ENCODE data around the gene PLK2.
A peak's percentile ranks its signal among the peaks of the same experiment; 100 is the strongest.

PLK2 gene

DNA sequence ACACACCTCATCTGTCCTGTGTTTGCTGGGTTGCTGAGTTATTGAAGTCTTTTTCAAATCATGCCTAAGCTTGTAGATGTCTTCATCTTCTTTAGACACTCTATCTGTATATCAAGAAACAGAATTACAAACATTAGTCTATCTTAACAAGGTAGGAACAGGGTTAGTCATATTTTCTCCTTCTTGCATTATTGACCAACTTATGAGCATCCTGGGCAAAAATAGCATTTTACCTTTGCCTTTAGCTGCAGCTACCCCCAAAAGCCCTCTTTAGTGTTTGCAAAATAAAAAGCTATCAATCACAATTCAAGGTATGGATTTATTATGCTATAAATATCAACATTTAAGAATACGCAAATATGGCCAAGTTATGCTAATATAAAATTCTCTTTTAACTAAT lies 3.4 kb downstream of the PLK2 start:
- H2BK120ac ChIP-seq (ENCODE audit: insufficient read depth, low read length, poor library complexity): no peak overlapping the region
- no CpG with 5 or more reads among the region's 1 CpG for WGBS (ENCODE audit: extremely low coverage, insufficient coverage, insufficient read length)
- H3K79me2 ChIP-seq (ENCODE audit: control insufficient read depth, insufficient read depth, low read length, poor library complexity): peaks cover 12% of the 10 kb centered on the region
- H2AFZ ChIP-seq (ENCODE audit: insufficient read depth, low read length, poor library complexity): no peak overlapping the region
- H3K4ac ChIP-seq (ENCODE audit: low read depth, low read length): no peak overlapping the region
- H3K27ac ChIP-seq (ENCODE audit: low read depth, low read length): no peak overlapping the region
- H3K9ac ChIP-seq (ENCODE audit: low read length): no peak overlapping the region
- H3K23ac ChIP-seq (ENCODE audit: low read length): no peak overlapping the region
- no peak overlapping the region for H2AK5ac ChIP-seq (ENCODE audit: low read length)
- H4K12ac ChIP-seq (ENCODE audit: low read depth, low read length): no peak overlapping the region
- no peak overlapping the region for H3K4me2 ChIP-seq (ENCODE audit: low read length)
- DNase-seq: no peak
- H4K91ac ChIP-seq (ENCODE audit: low read depth, low read length): no peak overlapping the region
- H2BK12ac ChIP-seq (ENCODE audit: low read length): no peak overlapping the region
- H3K18ac ChIP-seq (ENCODE audit: low read length): no peak overlapping the region
- no peak overlapping the region for H3K14ac ChIP-seq (ENCODE audit: low read length)
- H3K4me1 ChIP-seq (ENCODE audit: control insufficient read depth in 1 of 2, insufficient read depth in 2 of 2, low read length in 2 of 2): peaks cover 2 to 7% of the 10 kb centered on the region in 2 experiments
- no peaks in the 10 kb centered on the region for H3K9me3 ChIP-seq (ENCODE audit: insufficient read depth, low read depth, low read length)
- H2BK5ac ChIP-seq (ENCODE audit: low read depth, low read length, poor library complexity): no peak overlapping the region
- peaks cover 14% of the 10 kb centered on the region for H3K79me1 ChIP-seq (ENCODE audit: low read length)
- H3K4me3 ChIP-seq (ENCODE audit: low read depth, low read length): no peak overlapping the region
- H3K27me3 ChIP-seq (ENCODE audit: insufficient read depth, low read length): no peaks in the 10 kb centered on the region
- no peak overlapping the region for H4K8ac ChIP-seq (ENCODE audit: low read depth, low read length)
- peaks cover 5 to 26% of the 10 kb centered on the region in 2 experiments for H3K36me3 ChIP-seq (ENCODE audit: control insufficient read depth in 1 of 2, insufficient read depth in 2 of 2, low read length in 2 of 2)

DNA sequence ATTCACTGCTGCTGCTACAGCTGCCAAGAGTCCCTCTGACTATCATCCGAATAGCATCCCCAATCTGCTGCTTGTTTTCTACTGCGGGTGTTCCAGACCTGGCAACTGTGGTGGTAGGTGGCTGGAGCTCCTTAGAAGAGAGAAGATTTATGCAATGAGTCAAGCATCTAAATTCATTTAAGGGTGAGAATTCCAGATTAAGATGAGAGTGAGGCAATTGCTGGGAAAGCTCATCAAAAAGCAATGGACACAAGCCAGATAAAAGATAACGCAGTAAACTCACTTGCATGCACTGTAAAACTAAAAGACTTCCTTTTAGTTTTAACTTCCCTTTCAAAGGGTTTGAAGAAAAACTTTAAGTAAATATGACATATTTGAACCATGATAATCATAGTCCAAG lies 3.9 kb downstream of the PLK2 start:
- Histone ChIP-seq H3K23ac (ENCODE audit: low read length) (no peak overlapping the region), H2AK5ac (ENCODE audit: low read length) (no peak overlapping the region), H3K27ac (ENCODE audit: low read depth, low read length) (no peak overlapping the region), H4K12ac (ENCODE audit: low read depth, low read length) (no peak overlapping the region), H2AFZ (ENCODE audit: insufficient read depth, low read length, poor library complexity) (no peak overlapping the region), H3K36me3 (ENCODE audit: control insufficient read depth in 1 of 2, insufficient read depth in 2 of 2, low read length in 2 of 2) (peaks cover 5 to 26% of the 10 kb centered on the region in 2 experiments), H2BK12ac (ENCODE audit: low read length) (no peak overlapping the region), H3K4me3 (ENCODE audit: low read depth, low read length) (no peak overlapping the region), H2BK5ac (ENCODE audit: low read depth, low read length, poor library complexity) (no peak overlapping the region), H3K9ac (ENCODE audit: low read length) (no peak overlapping the region), H3K14ac (ENCODE audit: low read length) (no peak overlapping the region), H3K79me1 (ENCODE audit: low read length) (peaks cover 14% of the 10 kb centered on the region), H3K4me1 (ENCODE audit: control insufficient read depth in 1 of 2, insufficient read depth in 2 of 2, low read length in 2 of 2) (peaks cover 2 to 7% of the 10 kb centered on the region in 2 experiments), H3K4me2 (ENCODE audit: low read length) (peak overlapping the region; percentile 34), H3K9me3 (ENCODE audit: insufficient read depth, low read depth, low read length) (no peaks in the 10 kb centered on the region), H4K8ac (ENCODE audit: low read depth, low read length) (no peak overlapping the region), H3K4ac (ENCODE audit: low read depth, low read length) (no peak overlapping the region), H2BK120ac (ENCODE audit: insufficient read depth, low read length, poor library complexity) (no peak overlapping the region), H3K27me3 (ENCODE audit: insufficient read depth, low read length) (no peaks in the 10 kb centered on the region), H4K91ac (ENCODE audit: low read depth, low read length) (no peak overlapping the region), H3K18ac (ENCODE audit: low read length) (no peak overlapping the region), H3K79me2 (ENCODE audit: control insufficient read depth, insufficient read depth, low read length, poor library complexity) (peaks cover 12% of the 10 kb centered on the region)
- no CpG with 5 or more reads among the region's 3 CpGs for WGBS (ENCODE audit: extremely low coverage, insufficient coverage, insufficient read length)
- DNase-seq: peak in 1 of 2 donors; percentile 22

DNA sequence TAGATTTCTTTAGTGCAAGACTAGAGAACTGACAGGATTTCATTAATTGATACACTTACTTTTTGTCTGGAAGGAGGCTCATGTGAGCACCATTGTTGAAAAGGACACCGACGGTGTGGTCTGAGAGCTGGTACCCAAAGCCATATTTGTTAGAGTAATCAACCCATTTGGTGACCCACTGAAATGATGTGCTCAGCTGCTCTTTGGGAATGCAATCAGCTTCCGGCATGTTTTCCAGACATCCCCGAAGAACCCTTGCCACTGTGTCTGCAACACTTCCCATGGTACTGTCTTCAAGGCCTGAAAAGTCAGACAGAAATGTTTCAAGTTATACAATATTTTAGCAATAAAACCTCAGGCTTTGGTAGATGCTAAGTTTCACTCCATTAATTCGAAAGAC lies 4.4 kb downstream of the PLK2 start:
- no peaks in the 10 kb centered on the region for H3K9me3 ChIP-seq (ENCODE audit: insufficient read depth, low read depth, low read length)
- no peak overlapping the region for H2AFZ ChIP-seq (ENCODE audit: insufficient read depth, low read length, poor library complexity)
- H3K4me2 ChIP-seq (ENCODE audit: low read length): no peak overlapping the region
- no peak overlapping the region for H4K8ac ChIP-seq (ENCODE audit: low read depth, low read length)
- WGBS (ENCODE audit: extremely low coverage, insufficient coverage, insufficient read length): no CpG with 5 or more reads among the region's 5 CpGs
- H3K4me3 ChIP-seq (ENCODE audit: low read depth, low read length): no peak overlapping the region
- no peak overlapping the region for H3K18ac ChIP-seq (ENCODE audit: low read length)
- no peak overlapping the region for H4K91ac ChIP-seq (ENCODE audit: low read depth, low read length)
- no peak overlapping the region for H3K23ac ChIP-seq (ENCODE audit: low read length)
- H2AK5ac ChIP-seq (ENCODE audit: low read length): no peak overlapping the region
- H3K36me3 ChIP-seq (ENCODE audit: control insufficient read depth in 1 of 2, insufficient read depth in 2 of 2, low read length in 2 of 2): peaks cover 5 to 26% of the 10 kb centered on the region in 2 experiments
- no peak overlapping the region for H3K9ac ChIP-seq (ENCODE audit: low read length)
- peaks cover 12% of the 10 kb centered on the region for H3K79me1 ChIP-seq (ENCODE audit: low read length)
- no peak overlapping the region for H3K27ac ChIP-seq (ENCODE audit: low read depth, low read length)
- DNase-seq: no peak
- no peak overlapping the region for H2BK12ac ChIP-seq (ENCODE audit: low read length)
- no peak overlapping the region for H3K14ac ChIP-seq (ENCODE audit: low read length)
- no peaks in the 10 kb centered on the region for H3K27me3 ChIP-seq (ENCODE audit: insufficient read depth, low read length)
- H4K12ac ChIP-seq (ENCODE audit: low read depth, low read length): no peak overlapping the region
- H2BK5ac ChIP-seq (ENCODE audit: low read depth, low read length, poor library complexity): no peak overlapping the region
- H2BK120ac ChIP-seq (ENCODE audit: insufficient read depth, low read length, poor library complexity): no peak overlapping the region
- peaks cover 2 to 7% of the 10 kb centered on the region in 2 experiments for H3K4me1 ChIP-seq (ENCODE audit: control insufficient read depth in 1 of 2, insufficient read depth in 2 of 2, low read length in 2 of 2)
- H3K4ac ChIP-seq (ENCODE audit: low read depth, low read length): no peak overlapping the region
- peaks cover 11% of the 10 kb centered on the region for H3K79me2 ChIP-seq (ENCODE audit: control insufficient read depth, insufficient read depth, low read length, poor library complexity)

GRCh38 chr5:58455066-58455465 lies 4.8 kb downstream of the PLK2 start:
- H3K23ac ChIP-seq (ENCODE audit: low read length): no peak overlapping the region
- no CpG with 5 or more reads among the region's 5 CpGs for WGBS (ENCODE audit: extremely low coverage, insufficient coverage, insufficient read length)

More at GRCh38 chr5:58455066-58455465, 4.8 kb downstream of the PLK2 start:
- Histone ChIP-seq H3K27me3 (ENCODE audit: insufficient read depth, low read length) (no peaks in the 10 kb centered on the region), H3K9me3 (ENCODE audit: insufficient read depth, low read depth, low read length) (no peaks in the 10 kb centered on the region), H2BK120ac (ENCODE audit: insufficient read depth, low read length, poor library complexity) (no peak overlapping the region), H3K36me3 (ENCODE audit: control insufficient read depth in 1 of 2, insufficient read depth in 2 of 2, low read length in 2 of 2) (peaks cover 5 to 26% of the 10 kb centered on the region in 2 experiments), H3K4me3 (ENCODE audit: low read depth, low read length) (no peak overlapping the region), H2BK5ac (ENCODE audit: low read depth, low read length, poor library complexity) (no peak overlapping the region), H3K9ac (ENCODE audit: low read length) (no peak overlapping the region), H2AFZ (ENCODE audit: insufficient read depth, low read length, poor library complexity) (no peak overlapping the region), H3K4me1 (ENCODE audit: control insufficient read depth in 1 of 2, insufficient read depth in 2 of 2, low read length in 2 of 2) (peaks cover 2 to 7% of the 10 kb centered on the region in 2 experiments), H2AK5ac (ENCODE audit: low read length) (no peak overlapping the region), H4K12ac (ENCODE audit: low read depth, low read length) (no peak overlapping the region), H3K79me1 (ENCODE audit: low read length) (peaks cover 8% of the 10 kb centered on the region), H3K27ac (ENCODE audit: low read depth, low read length) (no peak overlapping the region), H4K8ac (ENCODE audit: low read depth, low read length) (no peak overlapping the region), H3K4ac (ENCODE audit: low read depth, low read length) (no peak overlapping the region), H4K91ac (ENCODE audit: low read depth, low read length) (no peak overlapping the region), H3K14ac (ENCODE audit: low read length) (no peak overlapping the region), H3K18ac (ENCODE audit: low read length) (no peak overlapping the region), H2BK12ac (ENCODE audit: low read length) (no peak overlapping the region), H3K79me2 (ENCODE audit: control insufficient read depth, insufficient read depth, low read length, poor library complexity) (peaks cover 7% of the 10 kb centered on the region), H3K4me2 (ENCODE audit: low read length) (no peak overlapping the region)
- peak in 1 of 2 donors; percentile 27 for DNase-seq

Data from trophoblast cell (in vitro differentiated cells and primary cell).